ENCODE results near the gene CACNA1C.

CACNA1C gene

GRCh38 chr12:2302711-2303580, 250.2 kb downstream of the CACNA1C start:
- no peak for DNase-seq

DNA sequence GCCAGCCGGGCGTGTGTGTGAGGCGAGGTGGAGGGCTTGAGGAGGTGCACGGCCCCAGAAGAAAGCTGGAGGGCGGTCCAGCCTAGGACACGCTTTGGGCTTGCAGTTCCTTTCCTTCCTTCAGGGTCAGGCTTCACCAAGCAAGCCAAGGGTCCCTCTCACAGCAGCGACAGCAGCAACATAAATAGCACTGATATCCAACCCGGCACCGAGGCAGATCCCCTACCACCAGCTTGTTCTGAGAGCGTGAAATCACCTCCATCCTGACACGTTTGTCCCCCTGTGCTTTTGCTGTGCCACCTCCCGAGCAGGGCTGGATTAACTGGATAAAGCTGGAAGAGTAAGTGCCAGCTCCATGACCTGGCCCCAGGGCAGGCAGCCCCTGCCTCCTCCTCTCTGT, 251.4 kb downstream of the CACNA1C start:
- no peak for DNase-seq

- DNase-seq: no peak
Measured at GRCh38 chr12:2306012-2306411, 253.2 kb downstream of the CACNA1C start.

DNA sequence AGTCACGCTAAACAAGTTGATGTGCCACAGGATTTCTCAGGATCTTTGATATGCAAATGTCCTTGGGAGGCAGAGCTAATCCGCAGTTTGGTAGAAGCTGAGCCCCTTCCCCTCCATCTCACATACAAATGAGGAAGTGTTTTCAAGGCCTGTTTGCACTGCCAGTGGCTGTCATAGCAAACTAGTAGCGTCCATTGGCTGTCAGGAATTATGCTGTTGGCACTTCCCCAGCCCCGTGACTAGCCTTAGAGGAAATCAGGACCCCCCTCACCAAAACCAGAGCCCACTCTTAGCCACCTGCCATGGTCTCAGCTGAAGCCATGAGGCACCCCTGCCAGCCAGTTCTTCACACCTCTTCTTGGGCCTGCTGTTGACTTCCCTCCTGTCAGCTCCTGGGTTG, 253.9 kb downstream of the CACNA1C start:
- no peak for DNase-seq

DNA sequence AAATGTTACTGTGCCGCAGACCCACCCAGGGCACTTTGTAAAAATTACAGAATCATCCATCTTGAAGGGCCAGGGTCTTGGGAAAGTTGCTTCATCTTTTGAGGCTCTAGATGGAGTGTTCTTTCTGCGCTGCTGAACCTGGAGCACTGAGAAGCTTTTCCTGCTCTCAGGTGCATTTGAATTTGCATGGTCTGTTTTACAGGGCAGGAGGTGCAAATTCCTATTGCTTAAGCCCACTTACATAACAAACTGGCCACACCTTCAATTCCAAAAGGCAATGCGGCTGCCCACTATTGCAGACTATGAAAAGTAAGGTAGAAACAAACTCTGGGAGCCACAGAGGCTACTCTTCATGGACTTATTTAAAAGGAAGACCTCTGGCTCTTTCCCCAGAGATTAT, 254.8 kb downstream of the CACNA1C start:
- no peak for DNase-seq

- no peak for DNase-seq
Measured at GRCh38 chr12:2309647-2310046, 256.9 kb downstream of the CACNA1C start.

GRCh38 chr12:2311020-2311778, 258.4 kb downstream of the CACNA1C start:
- no peak for DNase-seq

GRCh38 chr12:2312175-2312574, 259.4 kb downstream of the CACNA1C start:
- no peak for DNase-seq

GRCh38 chr12:2312770-2313169, 260.0 kb downstream of the CACNA1C start:
- no peak for DNase-seq

- DNase-seq: no peak
Measured at GRCh38 chr12:2314492-2314891, 261.7 kb downstream of the CACNA1C start.

DNA sequence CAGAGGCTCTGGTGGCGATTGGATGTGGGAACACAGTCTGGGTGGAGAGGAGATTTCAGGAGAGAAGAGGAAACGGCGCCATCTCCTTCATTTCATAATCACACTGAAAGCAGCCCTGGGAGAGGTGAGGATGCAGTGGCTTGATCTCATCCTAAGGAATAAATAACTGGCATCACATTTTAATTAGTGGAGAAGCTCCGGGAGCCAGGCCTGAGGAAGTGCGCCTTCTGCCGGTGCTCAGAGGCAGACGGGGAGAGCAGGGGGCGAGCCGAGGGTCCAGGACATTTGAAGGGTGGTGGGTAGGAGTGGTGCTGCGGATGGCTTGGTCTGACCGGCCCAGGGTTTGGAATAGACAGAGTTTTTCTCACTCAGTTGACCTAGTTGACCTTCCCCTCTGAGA, 265.0 kb downstream of the CACNA1C start:
- DNase-seq: no peak

DNA sequence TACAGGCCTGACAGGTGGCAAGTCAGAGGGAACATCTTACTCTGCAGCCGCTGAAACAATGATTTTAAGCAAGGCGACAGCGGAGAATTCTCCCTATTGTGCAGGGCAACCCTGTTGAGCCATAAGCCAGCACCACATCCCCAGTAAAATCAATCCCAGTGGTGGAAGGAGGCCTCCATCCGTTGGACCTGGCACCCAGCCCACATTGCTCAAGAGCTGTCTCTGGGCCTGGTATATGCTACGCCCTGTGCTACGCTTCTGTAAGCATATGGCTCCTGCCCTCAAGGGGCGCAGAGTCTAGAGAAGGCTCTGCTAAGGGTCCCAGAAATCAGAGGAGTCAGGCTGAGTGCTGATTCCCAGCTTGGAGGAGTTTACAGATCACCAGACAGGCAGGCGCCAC, 265.5 kb downstream of the CACNA1C start:
- no peak for DNase-seq

DNA sequence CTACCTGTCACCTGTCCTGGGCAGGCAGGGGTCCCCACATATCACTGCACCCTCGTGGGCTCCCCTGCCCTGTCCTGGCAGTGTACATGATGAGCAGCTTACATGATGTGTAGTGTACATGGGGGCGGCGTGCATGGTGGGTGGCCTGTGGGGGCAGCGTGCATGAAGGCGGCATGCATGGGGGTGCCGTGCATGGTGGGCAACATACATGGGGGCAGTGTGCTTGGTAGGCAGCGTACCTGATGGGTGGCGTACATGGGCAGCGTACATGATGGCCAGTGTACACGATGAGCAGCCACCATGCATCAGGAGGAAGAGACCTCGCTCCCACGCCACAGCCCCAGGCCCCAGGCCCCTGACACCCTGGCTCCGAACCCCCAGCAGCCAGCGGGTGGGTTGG, 266.3 kb downstream of the CACNA1C start:
- no peak for DNase-seq

- DNase-seq: no peak
Measured at GRCh38 chr12:2319737-2320506, 267.1 kb downstream of the CACNA1C start.

DNA sequence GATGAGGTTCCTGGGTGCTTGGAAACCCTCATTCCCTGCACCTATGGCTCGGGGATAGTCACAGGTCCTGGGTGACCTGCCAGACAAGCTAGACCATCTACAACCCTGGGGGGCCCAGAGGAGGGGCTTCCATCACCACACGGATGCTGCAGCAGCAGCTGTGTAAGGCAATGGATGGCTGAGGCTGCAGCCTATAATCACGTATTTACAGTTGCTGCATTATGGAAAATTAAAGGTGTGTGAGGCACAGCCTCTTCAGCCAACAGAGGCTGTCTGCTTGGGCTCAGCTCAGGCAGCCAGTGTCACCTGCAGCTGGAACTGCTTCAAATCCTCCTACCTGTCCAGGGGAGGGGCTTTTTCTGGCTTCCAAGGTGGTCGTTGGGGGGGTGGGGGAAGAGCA, 268.1 kb downstream of the CACNA1C start:
- DNase-seq: no peak

DNA sequence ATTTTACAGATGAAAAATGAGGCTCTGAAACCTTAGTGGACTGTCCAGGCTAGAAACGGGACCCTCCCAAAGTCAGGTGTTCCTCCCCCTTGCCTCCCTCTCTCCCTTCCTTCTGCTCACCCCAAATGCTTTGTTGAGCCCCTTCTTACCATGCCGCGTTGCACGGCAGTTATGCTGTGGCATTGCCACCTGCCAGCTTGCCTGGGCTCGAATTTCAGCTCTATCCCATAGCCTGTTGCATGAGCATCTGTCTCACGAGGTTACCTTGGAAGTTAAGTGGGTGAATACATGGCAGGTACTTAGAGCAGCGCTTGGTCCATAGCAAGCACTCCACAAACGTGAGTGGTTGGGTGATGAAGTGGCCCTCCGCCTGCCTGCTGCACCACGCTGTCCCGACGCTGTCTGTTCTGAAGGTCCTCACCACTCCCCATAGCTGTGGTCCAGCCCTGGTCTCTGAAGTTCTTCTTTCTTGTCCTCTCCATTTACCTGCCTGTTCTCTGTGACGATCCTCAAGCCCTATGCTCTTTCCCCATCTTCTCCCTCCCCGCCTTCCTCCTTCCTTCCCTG, 269.9 kb downstream of the CACNA1C start:
- DNase-seq: no peak

DNA sequence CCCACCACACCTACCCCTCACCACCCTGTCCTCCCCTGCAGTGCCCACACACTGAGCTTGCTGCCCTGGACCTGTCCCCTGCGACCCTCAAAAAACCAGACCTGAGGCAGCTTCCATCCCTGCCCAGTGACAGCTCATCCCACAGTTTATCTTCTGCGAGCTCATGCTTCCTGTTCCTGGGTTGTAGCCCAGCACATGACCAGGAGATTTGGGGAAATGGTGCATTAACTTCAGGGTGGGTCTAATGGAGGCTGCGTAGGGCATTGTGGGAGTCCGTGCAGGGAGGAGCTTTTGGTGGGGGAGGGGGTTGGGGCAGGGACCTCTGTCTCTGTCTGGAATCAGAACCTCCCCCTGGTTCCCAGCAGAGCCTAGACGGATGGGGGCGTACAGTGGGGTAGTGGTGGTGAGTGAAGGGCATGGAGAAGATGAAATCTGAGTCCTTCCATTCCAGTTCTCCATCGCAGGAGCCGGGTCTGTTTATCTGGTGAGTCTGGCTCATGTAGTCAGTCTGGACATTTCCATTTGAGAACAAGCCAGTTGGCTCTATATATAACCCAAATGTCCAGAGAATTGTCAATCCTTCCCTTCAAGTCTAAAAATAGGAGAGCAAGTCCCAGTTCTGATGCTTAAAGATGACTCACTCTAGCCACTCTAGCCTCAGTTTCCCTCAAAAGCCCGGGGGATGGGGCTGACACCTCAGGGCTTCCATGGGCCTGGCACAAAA, 270.9 kb downstream of the CACNA1C start:
- DNase-seq: no peak

- no peak for DNase-seq
Measured at GRCh38 chr12:2324387-2324786, 271.6 kb downstream of the CACNA1C start.

GRCh38 chr12:2325519-2325918, 272.7 kb downstream of the CACNA1C start:
- DNase-seq: no peak

- DNase-seq: no peak
Measured at GRCh38 chr12:2326470-2326869, 273.7 kb downstream of the CACNA1C start.

- DNase-seq: no peak
Measured at GRCh38 chr12:2328661-2329060, 275.9 kb downstream of the CACNA1C start.

DNA sequence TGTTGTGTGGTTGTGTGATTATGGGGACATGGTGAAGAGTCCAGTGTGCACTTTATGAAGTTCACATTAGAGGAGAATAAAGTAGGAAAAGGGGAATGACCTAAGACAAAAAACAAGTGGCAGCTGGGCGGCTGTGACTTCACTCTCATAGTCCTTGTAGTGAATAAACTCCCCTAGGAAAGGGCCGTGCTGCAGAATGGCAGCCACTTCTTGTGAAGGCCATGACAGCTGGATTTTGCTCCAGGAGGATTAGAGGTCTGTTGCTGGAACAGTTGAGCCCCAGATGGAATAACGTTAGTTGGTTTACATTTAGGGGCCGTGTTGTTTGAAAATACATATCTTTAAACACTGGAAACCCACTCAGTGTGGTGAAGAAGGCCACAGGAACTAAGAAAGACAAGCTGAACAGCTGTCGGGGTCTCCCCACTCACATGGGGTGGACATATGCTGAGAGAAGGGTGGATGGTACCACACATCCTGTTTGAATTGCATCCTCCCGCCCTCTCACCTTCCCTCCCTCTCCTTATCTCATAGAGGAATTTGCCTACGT, 276.9 kb downstream of the CACNA1C start:
- DNase-seq: no peak

Data from stimulated activated CD4-positive, alpha-beta T cell treated with anti-CD3 and anti-CD28 coated beads, Interleukin-15, amount 100 ng/mL, for 24 hours (primary cell).